ENCODE results near the gene TMEM97.

Gene TMEM97

DNA sequence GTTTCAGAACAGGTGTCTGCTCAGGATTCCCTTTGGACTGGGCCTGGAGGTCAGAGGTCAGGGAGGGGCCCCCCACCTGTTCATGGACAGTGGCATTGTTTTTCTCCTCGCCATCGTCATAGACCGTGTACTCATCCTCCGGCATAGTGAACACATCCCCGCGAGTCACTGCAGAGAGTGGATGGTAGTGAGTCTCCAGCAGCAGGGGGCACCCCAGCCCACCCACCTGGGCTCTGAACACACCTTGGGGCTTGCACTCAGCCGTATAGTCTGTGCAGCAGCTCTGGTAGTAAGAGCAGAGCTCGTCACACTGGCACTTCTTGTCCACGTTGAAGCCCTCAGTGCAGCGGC is 50.7 kb downstream of the TMEM97 start:
- Histone ChIP-seq H3K4me3 (ENCODE audit: low read length) (no peak overlapping the region), H3K27me3 (ENCODE audit: control insufficient read depth, insufficient read depth, low read length) (peaks cover 19% of the 10 kb centered on the region), H3K4me1 (ENCODE audit: control insufficient read depth, low read depth, low read length) (peaks cover 12% of the 10 kb centered on the region), H3K27ac (ENCODE audit: low read length) (no peak overlapping the region), H3K9me3 (ENCODE audit: control insufficient read depth, low read depth, low read length) (no peaks in the 10 kb centered on the region), H3K36me3 (ENCODE audit: control insufficient read depth, low read depth, low read length) (no peaks in the 10 kb centered on the region), H3K9ac (ENCODE audit: low read length) (no peak overlapping the region)

GRCh38 chr17:28370035-28370743 is 51.2 kb downstream of the TMEM97 start, which contains the start of gene VTN:
Gene VTN, minus strand, starts transcription at chr17:28370307. Its CDS starts 104 bp downstream, at chr17:28370203.
- Histone ChIP-seq H3K36me3 (ENCODE audit: control insufficient read depth, low read depth, low read length) (no peaks in the 10 kb centered on the region), H3K4me1 (ENCODE audit: control insufficient read depth, low read depth, low read length) (peaks cover 12% of the 10 kb centered on the region), H3K27ac (ENCODE audit: low read length) (no peak within 1 kb of the TSS), H3K4me3 (ENCODE audit: low read length) (peak within 1 kb of the TSS; percentile 56), H3K9me3 (ENCODE audit: control insufficient read depth, low read depth, low read length) (no peaks in the 10 kb centered on the region), H3K9ac (ENCODE audit: low read length) (no peak within 1 kb of the TSS), H3K27me3 (ENCODE audit: control insufficient read depth, insufficient read depth, low read length) (peaks cover 19% of the 10 kb centered on the region)

GRCh38 chr17:28370744-28371103 is 51.7 kb downstream of the TMEM97 start:
- Histone ChIP-seq H3K9ac (ENCODE audit: low read length) (no peak overlapping the region), H3K27ac (ENCODE audit: low read length) (no peak overlapping the region), H3K27me3 (ENCODE audit: control insufficient read depth, insufficient read depth, low read length) (peaks cover 19% of the 10 kb centered on the region), H3K4me3 (ENCODE audit: low read length) (peak overlapping the region; percentile 56), H3K36me3 (ENCODE audit: control insufficient read depth, low read depth, low read length) (no peaks in the 10 kb centered on the region), H3K4me1 (ENCODE audit: control insufficient read depth, low read depth, low read length) (peaks cover 12% of the 10 kb centered on the region), H3K9me3 (ENCODE audit: control insufficient read depth, low read depth, low read length) (no peaks in the 10 kb centered on the region)

DNA sequence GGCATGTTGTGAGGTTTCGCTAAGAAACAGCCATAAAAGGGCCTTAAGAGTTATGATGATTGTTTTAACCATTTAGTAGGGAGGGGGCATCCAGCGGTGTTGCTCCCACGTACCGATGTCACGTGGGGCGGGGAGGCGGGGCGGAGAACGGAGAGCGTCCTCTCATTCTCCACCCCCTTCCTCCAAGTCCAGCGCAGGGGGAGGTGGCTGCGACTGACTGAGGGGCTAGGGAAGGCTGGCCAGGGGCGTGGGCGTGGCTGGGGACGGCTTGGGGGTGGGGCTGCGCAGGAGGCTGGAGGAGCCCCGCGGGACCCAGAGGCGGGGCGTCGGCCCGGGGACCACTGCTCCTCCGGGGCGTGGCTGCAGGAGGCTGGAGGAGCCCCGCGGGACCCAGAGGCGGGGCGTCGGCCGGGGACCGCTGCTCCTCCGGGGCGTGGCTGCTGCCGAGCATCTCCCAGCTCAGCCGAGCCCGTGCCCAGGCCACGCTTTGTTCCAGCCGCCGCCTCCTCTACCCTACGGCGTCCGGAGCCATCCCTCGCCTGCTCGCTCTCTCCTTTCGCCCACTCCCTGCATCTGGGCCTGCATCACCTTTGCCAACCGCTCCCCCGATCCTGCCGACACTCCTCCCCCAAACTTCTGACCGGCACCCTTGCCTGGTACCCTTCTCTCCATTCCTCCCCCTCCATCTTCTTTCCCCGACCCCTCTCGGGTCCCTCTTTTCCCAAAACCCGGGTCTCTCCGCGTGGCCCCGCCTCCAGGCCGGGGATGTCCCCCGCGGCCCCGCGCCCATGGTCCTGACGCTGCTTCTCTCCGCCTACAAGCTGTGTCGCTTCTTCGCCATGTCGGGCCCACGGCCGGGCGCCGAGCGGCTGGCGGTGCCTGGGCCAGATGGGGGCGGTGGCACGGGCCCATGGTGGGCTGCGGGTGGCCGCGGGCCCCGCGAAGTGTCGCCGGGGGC is 52.5 kb downstream of the TMEM97 start, which contains the start of gene SARM1:
SARM1 (plus strand) TSS at position 450 of the 958 bp plus-strand sequence; CDS start at position 789, 339 bp downstream.
- Histone ChIP-seq H3K27me3 (ENCODE audit: control insufficient read depth, insufficient read depth, low read length) (peaks cover 19% of the 10 kb centered on the region), H3K4me3 (ENCODE audit: low read length) (peak within 1 kb of the TSS; percentile 67), H3K4me1 (ENCODE audit: control insufficient read depth, low read depth, low read length) (peaks cover 12% of the 10 kb centered on the region), H3K9me3 (ENCODE audit: control insufficient read depth, low read depth, low read length) (no peaks in the 10 kb centered on the region), H3K9ac (ENCODE audit: low read length) (peak within 1 kb of the TSS; percentile 41), H3K36me3 (ENCODE audit: control insufficient read depth, low read depth, low read length) (no peaks in the 10 kb centered on the region), H3K27ac (ENCODE audit: low read length) (no peak within 1 kb of the TSS)

- Histone ChIP-seq H3K9me3 (ENCODE audit: control insufficient read depth, low read depth, low read length) (no peaks in the 10 kb centered on the region), H3K4me3 (ENCODE audit: low read length) (peak overlapping the region; percentile 67), H3K36me3 (ENCODE audit: control insufficient read depth, low read depth, low read length) (no peaks in the 10 kb centered on the region), H3K9ac (ENCODE audit: low read length) (peak overlapping the region; percentile 41), H3K4me1 (ENCODE audit: control insufficient read depth, low read depth, low read length) (peaks cover 12% of the 10 kb centered on the region), H3K27ac (ENCODE audit: low read length) (no peak overlapping the region), H3K27me3 (ENCODE audit: control insufficient read depth, insufficient read depth, low read length) (peaks cover 19% of the 10 kb centered on the region)
Measured at GRCh38 chr17:28372203-28372944, 53.4 kb downstream of the TMEM97 start.

DNA sequence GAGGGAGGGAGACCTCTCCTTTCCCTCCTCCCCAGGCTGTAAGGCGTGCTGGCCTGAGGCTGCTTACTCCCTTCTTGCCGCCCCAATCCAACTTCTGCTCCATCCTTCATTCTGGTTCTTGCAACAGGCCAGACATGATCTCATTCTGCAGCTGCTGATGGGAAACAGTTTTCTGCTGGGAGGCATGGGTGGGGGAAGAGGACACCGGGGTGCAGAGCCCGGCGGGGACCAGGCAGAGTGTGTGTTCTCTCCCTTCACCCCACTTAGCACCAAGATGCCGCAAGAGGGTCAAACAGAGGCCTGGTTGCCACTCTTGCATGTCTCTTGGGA is 53.9 kb downstream of the TMEM97 start:
- no peaks in the 10 kb centered on the region for H3K9me3 ChIP-seq (ENCODE audit: control insufficient read depth, low read depth, low read length)
- peak overlapping the region; percentile 67 for H3K4me3 ChIP-seq (ENCODE audit: low read length)
- no peaks in the 10 kb centered on the region for H3K36me3 ChIP-seq (ENCODE audit: control insufficient read depth, low read depth, low read length)
- peaks cover 19% of the 10 kb centered on the region for H3K27me3 ChIP-seq (ENCODE audit: control insufficient read depth, insufficient read depth, low read length)
- no peak overlapping the region for H3K27ac ChIP-seq (ENCODE audit: low read length)
- H3K9ac ChIP-seq (ENCODE audit: low read length), result no peak overlapping the region
- H3K4me1 ChIP-seq (ENCODE audit: control insufficient read depth, low read depth, low read length), result peaks cover 12% of the 10 kb centered on the region

Measured in iPS-18a (cell line).